ENCODE data around the gene ITPK1. TPM values are rescaled to one million over a fixed set of nuclear protein-coding genes. Genes with fewer than 3 reads are reported as not detected.

The ITPK1 gene
- polyA plus RNA-seq, 2 of the 4 experiments (the other 2 are of a cell fraction) = 46.2 to 47.0 TPM

DNA sequence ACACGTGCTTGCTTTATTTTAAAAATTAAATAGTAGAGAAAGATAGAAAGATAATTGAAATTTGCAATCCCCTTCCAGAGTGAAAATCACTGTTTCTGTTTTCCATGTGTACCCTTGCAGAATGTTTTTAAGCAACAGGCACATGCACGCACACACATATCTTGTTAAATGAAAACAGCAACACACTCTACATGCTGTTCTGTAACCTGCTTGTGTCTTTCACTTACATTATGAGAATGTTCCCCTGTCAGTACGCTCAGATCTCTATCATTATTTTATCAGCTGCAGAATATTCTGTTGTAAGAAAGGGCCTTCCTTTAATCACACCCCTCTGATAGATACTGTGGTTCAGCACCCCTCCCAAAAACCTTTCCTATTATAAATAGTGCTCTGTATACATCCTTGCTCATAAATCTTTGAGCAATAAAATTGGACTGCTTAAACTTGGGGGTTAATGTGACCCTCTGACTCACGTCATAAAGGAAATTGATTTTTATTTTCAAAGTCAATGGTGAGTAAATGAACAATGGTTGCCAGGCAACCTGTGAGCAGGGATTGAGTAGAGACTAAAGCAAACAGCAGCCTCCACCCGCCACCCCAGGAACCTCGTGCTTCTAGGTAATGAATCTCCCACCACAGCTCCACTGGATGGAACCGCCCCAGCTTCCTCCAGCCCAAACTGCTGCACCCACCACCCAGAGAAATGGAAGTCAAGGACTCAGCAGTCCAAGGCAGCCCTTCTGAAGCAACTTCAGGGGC, 224.7 kb downstream of the ITPK1 start (continued):
- TF ChIP-seq CTCF (IDR thresholded peaks at IDR 0.05) = no peak

DNA sequence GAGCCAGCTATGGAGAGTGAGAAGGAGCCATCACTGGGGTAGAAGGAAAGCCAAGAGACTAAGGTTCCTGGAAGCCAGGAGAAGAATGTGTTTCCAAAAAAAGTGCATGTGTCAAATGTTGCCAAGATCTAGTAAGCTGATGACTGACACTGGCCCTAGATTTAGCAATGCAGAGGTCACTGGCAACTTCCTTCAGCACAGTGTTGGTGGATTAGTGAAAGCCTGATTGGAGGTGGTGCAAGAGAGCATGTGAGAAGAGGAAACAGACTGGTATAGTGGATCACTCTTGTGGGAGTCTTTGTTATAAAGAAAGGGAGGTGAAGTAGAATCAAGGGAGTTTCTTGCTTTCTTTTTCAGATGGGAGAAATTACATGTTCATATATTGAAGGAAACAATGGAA, 226.8 kb downstream of the ITPK1 start:
- Histone ChIP-seq H3K4me1 (no peaks in the 10 kb centered on the region), H3K27ac (no peak overlapping the region), H3K4me3 (no peak overlapping the region), H3K4me2 (no peak overlapping the region), H3K9me3 (peaks cover 16% of the 10 kb centered on the region)
- ChIA-PET POLR2A (no interaction called here), CTCF (no interaction called here)
- TF ChIP-seq, protein P1, sequence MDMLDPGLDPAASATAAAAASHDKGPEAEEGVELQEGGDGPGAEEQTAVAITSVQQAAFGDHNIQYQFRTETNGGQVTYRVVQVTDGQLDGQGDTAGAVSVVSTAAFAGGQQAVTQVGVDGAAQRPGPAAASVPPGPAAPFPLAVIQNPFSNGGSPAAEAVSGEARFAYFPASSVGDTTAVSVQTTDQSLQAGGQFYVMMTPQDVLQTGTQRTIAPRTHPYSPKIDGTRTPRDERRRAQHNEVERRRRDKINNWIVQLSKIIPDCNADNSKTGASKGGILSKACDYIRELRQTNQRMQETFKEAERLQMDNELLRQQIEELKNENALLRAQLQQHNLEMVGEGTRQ (IDR thresholded peaks at IDR 0.05) = no peak
- TF ChIP-seq ELK1 (IDR thresholded peaks at IDR 0.05; ENCODE audit: low read depth, low read length) (no peak), JUN (IDR thresholded peaks at IDR 0.05) (no peak), PHF8 (IDR thresholded peaks at IDR 0.05; ENCODE audit: borderline replicate concordance, low read depth) (no peak), BCL3 (IDR thresholded peaks at IDR 0.05) (no peak), HES2 (IDR thresholded peaks at IDR 0.05) (no peak), PBX3 (IDR thresholded peaks at IDR 0.05) (no peak), REST (IDR thresholded peaks at IDR 0.05) (no peak), NPAS2 (CRISPR knock-in tag; IDR thresholded peaks at IDR 0.05; ENCODE audit: borderline replicate concordance) (no peak), TFCP2L1 (CRISPR knock-in tag; IDR thresholded peaks at IDR 0.05) (no peak), EHF (CRISPR knock-in tag; IDR thresholded peaks at IDR 0.05) (no peak), HOXB13 (CRISPR knock-in tag; IDR thresholded peaks at IDR 0.05; ENCODE audit: low read depth) (no peak)
- TF ChIP-seq, protein P2, sequence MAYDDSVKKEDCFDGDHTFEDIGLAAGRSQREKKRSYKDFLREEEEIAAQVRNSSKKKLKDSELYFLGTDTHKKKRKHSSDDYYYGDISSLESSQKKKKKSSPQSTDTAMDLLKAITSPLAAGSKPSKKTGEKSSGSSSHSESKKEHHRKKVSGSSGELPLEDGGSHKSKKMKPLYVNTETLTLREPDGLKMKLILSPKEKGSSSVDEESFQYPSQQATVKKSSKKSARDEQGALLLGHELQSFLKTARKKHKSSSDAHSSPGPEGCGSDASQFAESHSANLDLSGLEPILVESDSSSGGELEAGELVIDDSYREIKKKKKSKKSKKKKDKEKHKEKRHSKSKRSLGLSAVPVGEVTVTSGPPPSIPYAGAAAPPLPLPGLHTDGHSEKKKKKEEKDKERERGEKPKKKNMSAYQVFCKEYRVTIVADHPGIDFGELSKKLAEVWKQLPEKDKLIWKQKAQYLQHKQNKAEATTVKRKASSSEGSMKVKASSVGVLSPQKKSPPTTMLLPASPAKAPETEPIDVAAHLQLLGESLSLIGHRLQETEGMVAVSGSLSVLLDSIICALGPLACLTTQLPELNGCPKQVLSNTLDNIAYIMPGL (CRISPR knock-in tag; IDR thresholded peaks at IDR 0.05; ENCODE audit: borderline replicate concordance) = no peak
- FAIRE-seq (no peak), DNase-seq (ENCODE audit: low read depth in 1 of 2, low spot score in 1 of 2) (no peak), ATAC-seq (no peak)
